ENCODE results near the gene NSMF.
A peak's percentile ranks its signal among the peaks of the same experiment; 100 is the strongest.

NSMF gene, protein sequence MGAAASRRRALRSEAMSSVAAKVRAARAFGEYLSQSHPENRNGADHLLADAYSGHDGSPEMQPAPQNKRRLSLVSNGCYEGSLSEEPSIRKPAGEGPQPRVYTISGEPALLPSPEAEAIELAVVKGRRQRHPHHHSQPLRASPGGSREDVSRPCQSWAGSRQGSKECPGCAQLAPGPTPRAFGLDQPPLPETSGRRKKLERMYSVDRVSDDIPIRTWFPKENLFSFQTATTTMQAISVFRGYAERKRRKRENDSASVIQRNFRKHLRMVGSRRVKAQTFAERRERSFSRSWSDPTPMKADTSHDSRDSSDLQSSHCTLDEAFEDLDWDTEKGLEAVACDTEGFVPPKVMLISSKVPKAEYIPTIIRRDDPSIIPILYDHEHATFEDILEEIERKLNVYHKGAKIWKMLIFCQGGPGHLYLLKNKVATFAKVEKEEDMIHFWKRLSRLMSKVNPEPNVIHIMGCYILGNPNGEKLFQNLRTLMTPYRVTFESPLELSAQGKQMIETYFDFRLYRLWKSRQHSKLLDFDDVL

DNA sequence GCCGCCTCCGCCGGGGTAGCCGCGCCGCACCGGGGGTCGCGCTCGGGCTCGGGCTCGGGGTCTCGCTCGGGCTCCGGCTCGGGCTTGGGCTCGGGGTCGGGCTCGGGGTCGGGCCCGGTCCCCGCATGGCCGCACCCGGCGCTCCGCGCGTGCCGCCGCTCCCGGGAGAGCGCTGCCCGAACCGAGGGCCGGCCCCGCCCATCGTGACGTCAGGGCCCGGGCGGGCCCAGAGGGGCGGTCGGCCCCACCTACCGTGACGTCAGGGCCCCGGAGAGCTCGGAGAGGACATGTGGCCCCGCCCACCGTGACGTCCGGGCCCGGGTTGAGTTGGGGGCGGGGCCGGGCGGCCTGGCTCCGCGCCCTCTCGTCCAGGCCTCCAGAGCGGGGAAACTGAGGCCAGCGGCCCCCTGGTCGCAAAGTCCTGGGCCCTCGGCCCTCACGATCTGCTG is at the start of gene NSMF:
TSS of gene NSMF (minus strand) at position 183 of the 449 bp plus-strand sequence. CDS start 232 bp downstream, outside the sequence.
- DNase-seq: peak; percentile 91

DNA sequence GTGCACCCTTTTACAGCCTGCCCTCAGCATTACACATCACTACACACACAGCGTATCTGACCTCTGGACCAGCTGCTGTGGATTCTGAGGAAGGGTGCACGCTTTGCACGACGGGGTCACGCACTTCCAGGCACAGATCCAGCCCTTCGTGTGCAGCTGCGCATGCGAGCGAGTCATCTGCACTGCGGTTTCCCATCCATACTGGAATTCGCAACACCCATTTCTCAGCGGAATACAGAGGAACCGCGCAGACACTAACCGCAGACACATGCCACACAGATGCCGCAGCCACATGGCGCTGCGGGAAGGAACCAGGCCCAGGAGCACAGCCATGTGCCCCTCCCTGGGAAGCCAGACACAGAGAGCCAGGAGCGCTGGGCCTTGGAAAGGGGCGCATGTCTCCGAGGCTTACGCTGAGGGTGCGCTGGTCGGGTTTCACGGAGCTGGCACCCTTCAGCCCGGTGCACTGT is 47.6 kb upstream of the NSMF start:
- no peak for DNase-seq

DNA sequence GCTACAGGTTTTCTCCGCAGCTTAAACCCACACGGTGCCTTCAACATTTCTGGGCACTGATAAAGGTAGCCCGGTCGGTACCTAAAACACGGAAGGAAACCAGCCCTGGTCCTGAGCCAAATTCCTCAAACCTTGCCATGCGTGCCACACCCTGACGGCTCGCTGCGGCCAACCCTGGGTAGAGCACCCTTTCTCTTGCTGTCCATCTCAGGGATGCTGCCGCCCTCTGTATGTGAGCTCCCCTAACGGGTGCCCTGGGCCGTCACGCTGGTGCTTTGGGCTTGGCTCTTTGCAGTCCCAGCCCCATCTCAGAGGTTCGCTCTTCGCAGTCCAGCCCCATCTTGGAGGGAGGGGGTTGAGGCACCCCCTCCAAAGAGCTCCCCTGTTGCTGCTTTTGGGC is 47.1 kb upstream of the NSMF start:
- no peak for DNase-seq

DNA sequence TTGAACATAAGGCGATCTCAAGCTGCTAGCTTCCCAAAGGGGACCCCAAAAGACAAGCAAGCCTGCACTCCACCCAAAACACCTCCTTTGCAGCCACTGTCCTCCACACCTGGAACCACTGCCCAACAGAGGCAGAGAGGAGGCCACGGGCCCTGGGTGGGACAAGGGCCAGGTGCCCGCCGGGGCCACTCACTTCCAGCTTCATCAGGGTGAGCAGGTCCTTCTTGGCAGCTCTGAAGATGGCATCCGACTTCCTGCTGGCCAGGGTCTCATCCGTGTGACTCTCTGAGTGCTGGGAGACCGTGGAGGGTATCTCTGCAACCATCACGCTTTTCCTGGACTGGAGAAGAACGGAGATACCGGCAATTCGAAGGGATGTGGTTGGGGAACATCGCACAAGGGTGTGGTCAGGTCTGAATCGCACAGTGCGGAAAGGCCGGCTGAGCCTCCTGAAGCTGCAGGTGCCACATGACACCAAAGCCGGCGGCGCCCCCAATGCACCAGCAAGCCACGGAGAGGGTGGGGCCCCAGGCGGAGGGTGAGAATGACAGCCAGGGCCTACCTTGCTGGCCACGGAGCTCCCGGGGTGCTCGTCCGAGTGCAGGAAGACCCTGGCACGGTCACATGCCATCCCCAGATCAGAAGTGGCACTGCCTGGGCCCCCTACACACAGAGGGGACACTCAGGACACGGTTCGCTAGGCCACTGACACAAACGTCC is 46.4 kb upstream of the NSMF start:
- no peak for DNase-seq

DNA sequence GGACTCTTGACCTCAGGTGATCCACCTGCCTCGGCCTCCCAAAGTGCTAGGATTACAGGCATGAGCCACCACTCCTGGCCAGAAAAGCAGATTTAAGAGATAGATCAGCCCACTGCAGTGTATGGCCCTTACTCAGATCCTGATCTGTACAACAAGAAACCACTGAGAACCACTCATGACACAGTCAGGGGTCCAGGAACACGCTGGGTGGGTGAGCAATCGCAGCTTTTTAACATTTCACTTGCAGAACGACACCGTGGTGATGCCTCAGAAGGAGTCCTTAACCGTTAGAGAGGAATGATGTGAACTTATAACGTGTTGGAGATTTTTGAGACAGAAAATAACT is 45.3 kb upstream of the NSMF start:
- no peak for DNase-seq

DNA sequence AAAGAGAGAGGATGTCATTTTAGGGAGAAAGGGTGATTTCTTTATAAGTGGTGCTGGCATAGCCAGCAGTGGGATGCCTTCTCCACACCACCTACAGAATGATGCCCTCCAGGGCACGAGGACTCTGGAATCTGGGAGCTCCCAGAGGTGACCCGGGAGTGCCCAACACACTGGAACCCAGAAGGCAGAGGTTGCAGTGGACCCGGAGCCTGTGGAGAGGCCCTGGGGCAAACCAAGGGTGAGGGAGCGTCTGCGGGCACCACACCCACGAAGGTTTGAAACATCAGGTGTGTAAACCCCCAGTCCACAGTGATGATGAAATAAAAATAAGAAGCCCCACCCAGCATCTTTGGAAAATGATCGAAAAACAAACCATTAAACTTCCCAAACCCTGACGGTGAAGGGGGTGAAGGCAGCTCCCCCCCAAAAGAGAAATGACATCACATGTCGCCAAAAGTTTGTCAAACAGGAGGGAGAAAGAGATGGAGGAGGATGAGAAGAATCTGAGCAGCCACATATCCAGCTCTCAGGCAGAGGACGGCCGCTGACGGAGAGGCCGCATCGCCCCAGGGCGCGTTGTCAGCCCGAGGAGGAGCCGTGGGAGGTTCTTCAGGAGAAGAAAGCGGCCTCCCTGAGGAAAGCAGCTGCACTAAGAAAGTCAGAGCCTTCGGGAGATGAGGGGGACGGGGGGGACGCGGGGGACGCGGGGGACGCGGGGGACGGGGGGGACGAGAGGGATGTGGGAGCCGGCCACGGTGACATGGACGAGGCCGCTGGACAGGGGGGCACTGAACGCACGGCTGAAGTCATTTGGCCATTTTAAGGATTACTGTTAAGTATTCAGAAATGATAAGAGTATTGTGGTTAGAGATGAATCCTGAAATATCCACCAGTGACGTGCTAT is 43.1 kb upstream of the NSMF start:
- DNase-seq: no peak

DNA sequence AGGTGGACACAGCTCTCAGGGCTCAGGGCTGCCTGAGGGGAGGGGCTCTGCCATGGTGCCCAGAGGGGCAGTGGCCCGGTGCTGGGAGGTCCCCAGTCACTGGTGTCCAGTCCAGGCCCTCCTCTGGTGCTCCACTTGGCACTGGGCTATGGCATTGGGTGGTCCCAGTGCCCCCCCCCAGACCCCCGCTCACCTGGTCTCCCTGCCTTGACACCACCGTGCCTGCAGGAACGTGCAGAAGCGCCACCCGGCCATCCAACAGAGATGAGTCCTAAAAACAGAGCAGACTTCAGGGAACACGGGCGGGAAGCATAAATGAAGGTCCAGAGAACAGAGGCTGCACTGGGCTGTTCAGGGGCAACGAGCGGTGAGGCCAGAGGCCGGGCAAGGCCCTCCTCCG is 42.3 kb upstream of the NSMF start:
- DNase-seq: no peak

DNA sequence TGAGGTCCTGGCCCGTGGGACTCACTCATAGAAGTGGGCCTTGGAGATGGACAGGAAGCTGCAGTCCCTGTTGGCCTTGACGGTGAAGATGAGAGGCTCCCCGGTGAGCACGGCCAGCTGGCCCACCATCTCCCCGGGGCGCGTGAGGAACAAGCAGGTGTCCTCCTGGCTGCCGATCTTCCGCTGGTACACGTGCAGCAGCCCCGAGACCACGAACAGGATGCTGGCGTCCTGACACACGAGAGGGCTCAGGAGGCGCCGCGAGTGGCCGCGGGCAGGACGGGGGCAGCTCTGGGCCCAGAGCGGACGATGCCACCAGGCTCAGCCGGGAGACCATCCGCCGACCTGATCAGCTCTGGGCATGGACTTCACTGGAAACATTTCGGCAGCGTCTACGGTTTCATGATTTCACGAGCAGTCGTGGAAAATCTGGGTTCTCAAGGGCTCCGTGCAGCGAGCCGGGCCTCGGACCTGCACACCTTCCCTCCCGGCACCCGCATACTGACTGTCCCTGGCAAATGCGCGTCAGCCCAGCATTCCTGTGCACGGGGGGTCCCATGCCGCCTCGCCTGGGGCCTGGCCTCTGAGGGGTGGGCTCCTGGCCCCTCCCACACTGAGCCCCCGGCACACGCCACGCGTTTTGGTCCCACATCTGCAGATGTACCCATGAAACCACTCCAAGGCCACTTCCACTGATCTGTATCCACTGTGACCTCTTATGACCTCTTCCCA is 41.7 kb upstream of the NSMF start:
- no peak for DNase-seq

DNA sequence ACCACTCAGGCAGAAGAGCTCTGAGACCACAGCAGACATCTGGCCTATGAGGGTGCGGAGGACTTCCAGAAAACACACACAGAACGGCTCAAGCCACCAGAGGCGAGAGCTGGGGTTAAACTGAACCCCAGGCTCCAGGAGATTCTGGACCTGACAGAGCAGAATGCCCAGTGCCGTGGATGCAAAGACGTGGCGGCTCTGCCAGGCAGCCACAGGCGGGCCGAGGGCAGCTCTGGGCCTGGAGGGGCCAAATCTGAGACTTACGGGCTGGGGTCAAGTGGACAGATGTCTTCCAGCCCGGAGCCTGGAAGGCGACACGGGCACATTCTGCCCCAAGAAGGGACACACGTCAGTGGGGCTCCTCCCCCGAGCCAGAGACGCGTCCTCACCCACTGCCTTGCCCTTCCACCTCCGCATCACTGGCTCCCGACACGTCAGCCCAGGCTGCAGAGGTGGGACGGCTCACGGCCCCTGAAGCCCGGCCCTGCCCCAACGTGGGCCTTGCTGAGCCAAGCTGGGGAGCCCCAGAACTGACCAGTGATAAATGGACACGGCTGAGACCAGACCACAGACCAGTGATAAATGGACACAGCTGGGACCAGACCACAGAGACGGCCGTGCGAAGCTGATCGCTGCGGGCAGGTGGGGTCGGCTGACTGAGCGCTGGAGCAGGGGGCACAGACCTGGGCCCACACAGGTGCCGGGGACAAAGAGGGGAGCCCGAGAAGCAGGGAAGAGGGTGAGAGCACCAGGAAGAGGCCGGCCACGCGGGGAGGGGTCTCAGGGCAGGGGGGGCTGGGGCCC is 40.9 kb upstream of the NSMF start:
- DNase-seq: no peak

DNA sequence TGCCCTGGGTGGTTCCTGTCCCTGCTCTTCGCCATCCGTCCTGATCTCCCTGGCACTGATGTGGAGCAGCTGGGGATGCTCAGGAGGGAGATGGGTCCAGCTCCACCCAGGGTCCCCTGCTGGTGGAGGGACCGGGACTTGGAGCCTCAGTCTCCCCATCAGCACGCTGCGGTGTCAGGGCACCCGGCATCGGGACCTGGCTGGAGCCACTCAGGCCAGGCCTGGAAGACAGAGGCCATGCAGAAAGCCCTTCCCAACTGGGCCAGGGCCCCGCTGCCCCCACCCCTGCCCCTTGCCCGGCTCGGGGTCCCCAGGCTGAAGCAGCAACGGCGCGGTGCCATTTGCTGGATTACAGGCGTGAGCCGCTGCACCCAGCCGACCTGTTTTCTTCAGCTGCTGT is 40.3 kb upstream of the NSMF start:
- DNase-seq: no peak

DNA sequence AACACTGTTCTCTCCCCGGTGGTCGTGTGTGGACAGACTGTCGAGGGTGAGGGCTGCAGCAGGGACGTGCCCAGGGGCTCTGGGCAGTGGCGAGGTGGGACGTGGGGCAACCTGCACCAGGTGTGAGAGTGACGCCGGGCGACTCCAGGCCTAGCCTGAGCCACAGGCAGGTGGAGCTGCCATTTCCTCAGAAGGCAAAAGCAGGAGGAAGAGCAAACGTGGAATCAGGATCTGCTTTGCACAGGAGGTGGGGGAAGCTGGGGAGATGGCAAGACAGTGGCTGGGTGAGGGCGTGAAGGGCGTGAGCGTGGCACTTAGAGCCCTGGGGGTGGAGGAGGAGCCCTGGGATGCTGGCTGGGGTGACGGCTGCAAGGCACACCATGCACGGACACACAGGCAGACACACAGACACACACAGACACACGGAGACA is 39.6 kb upstream of the NSMF start:
- no peak for DNase-seq

DNA sequence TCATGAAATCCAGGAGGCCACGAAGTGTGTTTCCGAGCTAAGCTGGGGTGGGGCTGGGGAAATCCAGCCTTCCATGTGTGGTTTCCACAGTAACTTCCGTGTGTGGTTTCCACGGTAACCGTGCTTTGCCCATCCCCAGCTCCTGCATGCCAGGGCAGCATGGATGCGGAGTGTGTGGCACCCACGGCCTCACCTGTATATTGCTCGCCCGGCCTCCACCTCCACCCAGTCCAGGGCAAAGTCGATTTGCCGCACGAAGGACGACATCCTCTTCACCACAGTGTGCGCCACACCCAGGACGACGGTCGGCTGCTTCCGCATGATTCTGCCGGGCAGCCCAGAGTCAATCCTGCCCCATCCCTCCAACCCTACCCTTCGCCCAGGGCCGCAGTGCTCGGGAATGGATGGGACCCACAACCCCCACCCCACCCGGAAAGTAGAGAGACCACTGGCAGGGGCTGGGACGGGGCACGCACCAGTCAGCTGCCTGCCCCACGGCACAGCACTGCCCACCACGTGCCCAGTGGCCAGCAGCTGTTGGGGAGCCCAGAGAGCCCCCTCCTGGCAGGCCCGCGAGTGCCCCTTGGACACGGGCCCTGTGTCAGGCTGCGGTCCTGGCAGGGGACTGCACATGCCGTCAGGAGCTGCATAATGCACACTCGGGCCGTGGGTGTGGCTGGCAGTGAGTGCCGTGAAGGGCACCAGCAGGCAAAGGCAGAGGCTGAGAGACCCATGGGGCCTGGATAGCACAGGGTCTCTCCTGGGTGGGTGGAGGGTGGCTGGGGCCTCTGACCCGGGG is 39.0 kb upstream of the NSMF start:
- no peak for DNase-seq

DNA sequence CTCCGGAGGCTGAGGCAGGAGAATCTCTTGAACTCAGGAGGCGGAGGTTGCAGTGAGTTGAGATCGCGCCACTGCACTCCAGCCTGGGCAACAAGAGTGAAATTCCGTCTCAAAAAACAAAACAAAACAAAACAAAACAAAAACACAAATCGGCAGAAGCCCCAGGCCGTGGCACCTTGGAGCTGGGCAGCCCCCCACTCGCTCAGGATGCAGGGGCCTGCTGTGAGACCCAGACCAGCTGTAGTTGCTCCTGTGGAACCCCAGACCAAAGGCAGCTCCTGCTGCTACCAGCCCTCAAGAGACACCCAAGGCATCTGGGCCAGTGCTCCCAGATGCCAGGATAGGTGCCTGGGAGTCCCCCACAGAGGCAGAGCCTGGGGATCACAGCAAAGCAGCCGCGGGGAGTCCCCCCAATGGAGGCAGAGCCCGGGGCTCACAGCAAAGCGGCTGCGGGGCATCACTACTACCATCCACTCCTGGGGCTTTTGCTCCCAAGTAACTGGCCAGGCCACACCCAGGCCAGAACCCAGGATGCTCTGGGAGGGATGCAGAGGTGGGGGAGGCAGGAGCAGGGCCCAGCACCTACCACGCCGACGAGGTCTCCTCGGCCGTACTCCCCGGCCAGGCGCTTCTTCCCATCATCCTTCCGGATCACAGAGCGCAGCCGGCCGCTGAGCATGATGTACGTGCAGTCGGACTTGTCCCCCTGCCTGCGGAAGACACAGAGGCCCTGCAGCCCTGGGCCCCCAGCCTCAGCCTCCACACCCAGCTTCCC is 37.7 kb upstream of the NSMF start:
- no peak for DNase-seq

DNA sequence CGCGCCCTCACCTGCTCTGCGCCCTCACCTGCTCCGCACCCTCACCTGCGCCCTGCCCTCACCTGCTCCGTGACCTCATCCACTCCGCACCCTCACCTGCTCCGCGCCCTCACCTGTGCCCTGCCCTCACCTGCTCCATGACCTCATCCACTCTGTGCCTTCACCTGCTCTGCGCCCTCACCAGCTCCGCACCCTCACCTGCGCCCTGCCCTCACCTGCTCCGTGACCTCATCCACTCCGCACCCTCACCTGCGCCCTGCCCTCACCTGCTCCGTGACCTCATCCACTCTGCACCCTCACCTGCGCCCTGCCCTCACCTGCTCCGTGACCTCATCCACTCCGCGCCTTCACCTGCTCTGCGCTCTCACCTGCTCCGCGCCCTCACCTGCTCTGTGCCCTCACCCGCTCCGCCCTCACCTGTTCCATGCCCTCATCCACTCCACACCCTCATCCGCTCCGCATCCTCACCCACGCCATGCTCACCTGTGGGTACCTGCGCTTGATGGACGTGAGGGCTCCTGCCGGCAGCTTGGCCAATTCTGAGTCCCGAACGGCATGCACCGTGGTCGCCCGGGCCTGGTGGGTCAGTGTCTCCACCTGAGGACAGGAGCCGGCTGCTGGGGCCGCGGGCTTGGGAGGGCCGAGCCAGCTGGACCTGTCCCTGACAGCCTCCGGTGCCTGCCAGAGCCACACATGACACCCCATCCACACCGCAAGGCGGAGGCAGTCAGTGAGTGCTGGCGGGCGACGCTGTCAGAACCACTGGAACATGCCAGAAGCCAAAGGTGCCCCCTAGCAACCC is 35.6 kb upstream of the NSMF start:
- no peak for DNase-seq

DNA sequence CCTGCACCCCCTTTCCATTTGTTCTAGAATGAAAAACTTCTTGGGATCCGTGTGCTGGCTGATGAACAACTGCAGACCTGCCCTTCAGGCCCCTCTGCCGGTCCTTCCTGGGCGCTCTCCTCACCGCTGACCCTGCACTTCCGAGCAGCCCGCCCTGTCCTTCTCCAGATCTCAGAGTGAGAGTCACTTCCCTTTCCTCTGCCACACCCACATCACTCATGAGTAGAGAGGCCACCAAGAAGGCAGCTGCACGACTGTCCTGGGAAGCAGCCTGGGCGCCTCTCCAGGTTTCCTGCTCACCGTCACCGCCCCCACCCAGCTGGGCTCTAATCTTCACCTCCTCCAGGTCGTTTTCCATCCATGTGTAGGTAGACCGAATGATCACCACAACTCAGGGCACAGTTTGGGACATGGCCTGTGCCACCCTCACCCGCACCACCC is 35.0 kb upstream of the NSMF start:
- no peak for DNase-seq

DNA sequence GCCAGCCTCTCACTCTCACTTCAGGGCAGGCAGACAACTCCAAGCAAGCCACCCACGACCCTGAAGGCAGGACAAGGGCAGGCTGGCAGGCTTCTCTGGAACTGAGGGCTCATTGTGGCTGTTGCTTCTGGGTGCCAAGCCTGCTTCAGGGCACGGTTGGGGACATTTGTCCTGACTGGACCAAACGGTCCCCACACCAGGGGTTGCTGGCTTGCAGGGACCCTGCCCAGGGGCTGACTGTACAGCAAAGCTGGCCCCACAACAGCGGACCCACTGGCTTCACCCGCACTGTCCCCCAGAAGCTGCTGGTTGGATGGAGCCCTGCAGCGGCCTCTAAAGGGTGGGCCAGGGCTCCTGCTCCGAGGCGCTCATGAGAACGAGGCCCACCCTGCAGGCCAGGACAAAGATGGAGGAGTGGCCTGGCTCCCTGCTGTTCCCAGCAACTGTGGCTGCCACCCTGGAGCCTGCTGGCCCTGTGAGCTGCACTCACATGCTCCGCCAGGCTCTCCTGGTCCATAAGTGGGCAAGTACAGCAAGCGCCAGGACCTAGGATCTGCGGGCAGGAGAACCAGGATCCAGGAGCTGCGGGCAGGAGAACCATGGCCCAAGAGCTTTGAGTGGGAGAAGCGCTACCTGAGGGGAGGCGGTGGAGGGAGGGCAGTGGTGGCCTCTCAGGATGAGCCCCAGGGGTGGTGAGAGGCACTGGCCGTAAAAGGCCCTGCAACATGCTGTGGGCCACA is 34.4 kb upstream of the NSMF start:
- DNase-seq: no peak

DNA sequence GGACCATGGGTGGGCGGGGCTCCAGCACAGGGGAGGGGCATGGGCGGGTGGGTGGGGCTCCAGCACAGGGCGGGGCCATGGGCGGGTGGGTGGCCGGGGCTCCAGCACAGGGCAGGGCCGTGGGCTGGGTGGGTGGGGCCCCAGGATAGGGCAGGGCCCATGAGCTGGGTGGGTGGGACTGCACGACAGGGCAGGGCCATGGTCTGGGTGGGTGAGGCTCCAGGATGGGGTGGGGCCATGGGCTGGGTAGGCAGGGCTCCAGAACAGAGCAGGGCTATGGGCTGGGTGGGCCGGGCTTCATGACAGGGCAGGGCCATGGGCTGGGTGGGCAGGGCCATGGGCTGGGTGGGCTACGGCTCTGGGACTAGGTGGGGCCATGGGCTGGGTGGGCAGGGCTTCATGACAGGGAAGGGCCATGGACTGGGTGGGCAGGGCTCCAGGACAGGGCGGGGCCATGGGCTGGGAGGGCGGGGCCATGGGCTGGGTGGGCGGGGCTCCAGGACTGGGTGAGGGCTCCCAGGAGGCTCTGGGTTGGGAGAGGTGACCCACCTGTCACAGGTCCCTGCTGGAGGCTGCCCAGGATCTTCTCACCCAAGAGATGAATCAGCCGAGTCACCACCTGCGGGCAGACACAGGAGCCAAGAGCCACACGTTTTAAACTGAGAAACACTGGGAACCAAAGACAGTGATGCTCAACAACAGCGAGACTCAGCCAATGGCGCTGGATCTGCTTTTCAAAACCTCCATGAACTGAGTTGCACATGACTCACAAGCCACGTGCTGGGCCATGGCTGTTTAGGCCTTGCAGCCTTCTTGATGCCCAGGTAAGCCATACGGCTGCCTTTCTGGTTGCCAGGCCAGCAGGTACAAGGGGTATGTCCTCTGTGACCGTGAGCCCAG is 33.6 kb upstream of the NSMF start:
- no peak for DNase-seq

Measured in activated gamma-delta T cell treated with Interleukin-2 at 50 U/mL for 16 hours (primary cell).